ENCODE results near the gene SRRM4. TPM values are rescaled to one million over a fixed set of nuclear protein-coding genes. Genes with fewer than 3 reads are reported as not detected.

The SRRM4 gene
- total RNA-seq, 1 experiment from 2014 or later: 0.04 TPM

GRCh38 chr12:119168721-119169120 lies 187.4 kb downstream of the SRRM4 start:
- DNase-seq (ENCODE audit: low spot score): no peak

- DNase-seq (ENCODE audit: low spot score): no peak
Observed at GRCh38 chr12:119169150-119169549, 187.8 kb downstream of the SRRM4 start.

- DNase-seq (ENCODE audit: low spot score): no peak
Observed at GRCh38 chr12:119171291-119171690, 189.9 kb downstream of the SRRM4 start.

- DNase-seq (ENCODE audit: low spot score): no peak
Observed at GRCh38 chr12:119171691-119172425, 190.5 kb downstream of the SRRM4 start.

GRCh38 chr12:119175081-119175480 lies 193.7 kb downstream of the SRRM4 start:
- no peak for DNase-seq (ENCODE audit: low spot score)

- peak; percentile 95 for DNase-seq (ENCODE audit: low spot score)
Observed at GRCh38 chr12:119176267-119177055, 195.1 kb downstream of the SRRM4 start.

- DNase-seq (ENCODE audit: low spot score): no peak
Observed at GRCh38 chr12:119177056-119177325, 195.7 kb downstream of the SRRM4 start.

- DNase-seq (ENCODE audit: low spot score): no peak
Observed at GRCh38 chr12:119177724-119178380, 196.5 kb downstream of the SRRM4 start.

- peak; percentile 72 for DNase-seq (ENCODE audit: low spot score)
Observed at GRCh38 chr12:119178544-119179334, 197.4 kb downstream of the SRRM4 start, which contains the start of gene HSPB8. Gene HSPB8 (plus strand): TSS chr12:119178931. CDS start chr12:119179313, 382 bp downstream.

- DNase-seq (ENCODE audit: low spot score): peak; percentile 64
Observed at GRCh38 chr12:119179335-119180021, 198.1 kb downstream of the SRRM4 start.

GRCh38 chr12:119180380-119181040 lies 199.2 kb downstream of the SRRM4 start:
- peak; percentile 52 for DNase-seq (ENCODE audit: low spot score)

- DNase-seq (ENCODE audit: low spot score): no peak
Observed at GRCh38 chr12:119181202-119181601, 199.9 kb downstream of the SRRM4 start.

- no peak for DNase-seq (ENCODE audit: low spot score)
Observed at GRCh38 chr12:119181944-119182343, 200.6 kb downstream of the SRRM4 start.

- no peak for DNase-seq (ENCODE audit: low spot score)
Observed at GRCh38 chr12:119182701-119183493, 201.6 kb downstream of the SRRM4 start.

- DNase-seq (ENCODE audit: low spot score): no peak
Observed at GRCh38 chr12:119183942-119184695, 202.8 kb downstream of the SRRM4 start.

GRCh38 chr12:119195256-119195655 lies 213.9 kb downstream of the SRRM4 start:
- no peak for DNase-seq (ENCODE audit: low spot score)

GRCh38 chr12:119198440-119198839 lies 217.1 kb downstream of the SRRM4 start:
- DNase-seq (ENCODE audit: low spot score): no peak

- no peak for DNase-seq (ENCODE audit: low spot score)
Observed at GRCh38 chr12:119200601-119201000, 219.3 kb downstream of the SRRM4 start.
